AG09319 (cell line): ENCODE data around the gene ANKRD31.
"Not testable (repeated sequence)": the region's sequence is repeated elsewhere in the genome, so short reads cannot be mapped to it uniquely, and the experiment has no call there.

Experiments
- DNase-seq: peaks from one replicate; pipeline ENCODE4 v3.0.0-alpha.2; 2010; ENCODE audit warnings: low read depth; ENCODE audit errors: extremely low read depth
- TF ChIP-seq, protein P1 (sequence below): IDR thresholded peaks from 2 replicates; pipeline ENCODE4 v1.5.1; 2011; ENCODE audit warnings: low read depth, mild to moderate bottlenecking, inconsistent platforms, low read length, moderate library complexity

ANKRD31 gene

DNA sequence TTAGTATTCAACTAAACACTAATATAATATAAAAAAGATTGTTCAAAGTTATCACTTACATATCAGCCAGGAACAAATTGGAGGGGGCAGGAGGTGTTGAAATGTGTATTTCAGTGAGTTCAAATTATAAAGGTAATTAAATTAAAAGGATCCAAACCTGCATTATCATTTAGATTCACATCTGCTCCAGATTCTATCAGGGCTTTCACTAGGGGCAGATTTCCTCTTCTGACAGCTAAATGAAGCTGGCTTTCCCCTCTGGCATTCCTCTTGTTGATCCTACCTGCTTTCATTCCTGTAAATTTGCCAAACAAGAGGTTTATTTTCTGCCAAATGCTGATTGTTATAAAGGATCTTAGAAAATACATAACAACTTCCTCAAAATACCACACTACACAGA lies 98.0 kb downstream of the ANKRD31 start:
- DNase-seq, result no peak
- TF ChIP-seq, protein P1, sequence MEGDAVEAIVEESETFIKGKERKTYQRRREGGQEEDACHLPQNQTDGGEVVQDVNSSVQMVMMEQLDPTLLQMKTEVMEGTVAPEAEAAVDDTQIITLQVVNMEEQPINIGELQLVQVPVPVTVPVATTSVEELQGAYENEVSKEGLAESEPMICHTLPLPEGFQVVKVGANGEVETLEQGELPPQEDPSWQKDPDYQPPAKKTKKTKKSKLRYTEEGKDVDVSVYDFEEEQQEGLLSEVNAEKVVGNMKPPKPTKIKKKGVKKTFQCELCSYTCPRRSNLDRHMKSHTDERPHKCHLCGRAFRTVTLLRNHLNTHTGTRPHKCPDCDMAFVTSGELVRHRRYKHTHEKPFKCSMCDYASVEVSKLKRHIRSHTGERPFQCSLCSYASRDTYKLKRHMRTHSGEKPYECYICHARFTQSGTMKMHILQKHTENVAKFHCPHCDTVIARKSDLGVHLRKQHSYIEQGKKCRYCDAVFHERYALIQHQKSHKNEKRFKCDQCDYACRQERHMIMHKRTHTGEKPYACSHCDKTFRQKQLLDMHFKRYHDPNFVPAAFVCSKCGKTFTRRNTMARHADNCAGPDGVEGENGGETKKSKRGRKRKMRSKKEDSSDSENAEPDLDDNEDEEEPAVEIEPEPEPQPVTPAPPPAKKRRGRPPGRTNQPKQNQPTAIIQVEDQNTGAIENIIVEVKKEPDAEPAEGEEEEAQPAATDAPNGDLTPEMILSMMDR, result no peak

DNA sequence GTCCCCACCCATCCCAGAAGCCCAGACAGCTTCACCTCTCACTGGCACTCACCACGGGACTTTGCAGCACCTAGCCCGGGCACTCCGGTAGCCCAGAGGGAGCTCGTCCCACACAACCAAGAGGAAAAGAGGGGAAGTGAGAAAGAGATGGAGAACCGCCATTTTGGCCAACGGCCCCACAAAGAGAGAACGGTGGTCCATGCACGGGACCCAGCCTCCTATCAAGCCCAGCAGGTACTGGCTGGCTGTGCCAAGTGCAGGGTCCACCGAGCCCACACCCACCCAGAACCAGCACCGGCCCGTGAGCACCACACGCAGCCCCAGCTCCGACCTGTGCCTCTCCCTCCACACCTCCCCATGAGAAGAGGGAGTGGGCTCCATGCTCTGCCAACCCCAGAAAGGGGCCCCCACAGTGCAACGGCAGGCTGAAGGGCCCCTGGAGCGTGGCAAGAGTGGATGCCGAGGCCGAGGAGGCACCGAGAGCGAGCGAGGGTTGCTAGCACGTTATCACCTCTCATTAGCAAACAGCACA lies 105.8 kb downstream of the ANKRD31 start:
- TF ChIP-seq, protein P1, result no peak
- no peak for DNase-seq

DNA sequence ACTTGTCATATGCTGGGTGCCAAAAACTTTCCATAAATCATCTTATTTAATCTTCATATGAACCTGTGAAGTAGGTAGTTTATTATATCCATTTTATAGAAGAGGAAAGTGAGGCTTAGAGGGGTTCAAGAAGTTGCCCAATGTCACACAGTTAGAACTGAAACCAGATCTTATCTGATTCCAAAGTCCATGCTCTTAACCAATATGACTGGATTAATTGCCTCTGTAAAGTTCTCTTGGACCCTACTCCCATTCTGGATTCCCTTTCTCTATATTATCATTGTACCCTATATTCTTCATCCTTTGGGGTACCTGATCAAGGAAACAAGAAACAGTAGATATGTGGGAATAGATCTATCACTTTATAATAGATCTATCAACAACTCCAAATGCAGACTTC lies 119.8 kb downstream of the ANKRD31 start:
- TF ChIP-seq, protein P1, result no peak
- no peak for DNase-seq

DNA sequence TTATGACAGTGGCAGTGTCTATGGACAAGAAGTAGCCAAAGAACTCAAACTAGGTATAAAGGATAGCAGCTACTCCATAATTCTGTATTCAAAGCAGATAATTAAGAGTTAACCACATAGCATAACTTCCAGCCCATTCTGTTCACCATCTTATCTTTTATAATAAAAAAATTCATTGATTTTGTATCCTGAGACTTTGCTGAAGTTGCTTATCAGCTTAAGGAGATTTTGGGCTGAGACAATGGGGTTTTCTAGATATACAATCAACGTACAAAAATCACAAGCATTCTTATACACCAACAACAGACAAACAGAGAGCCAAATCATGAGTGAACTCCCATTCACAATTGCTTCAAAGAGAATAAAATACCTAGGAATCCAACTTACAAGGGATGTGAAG lies 122.4 kb downstream of the ANKRD31 start:
- DNase-seq, result not testable (repeated sequence)

DNA sequence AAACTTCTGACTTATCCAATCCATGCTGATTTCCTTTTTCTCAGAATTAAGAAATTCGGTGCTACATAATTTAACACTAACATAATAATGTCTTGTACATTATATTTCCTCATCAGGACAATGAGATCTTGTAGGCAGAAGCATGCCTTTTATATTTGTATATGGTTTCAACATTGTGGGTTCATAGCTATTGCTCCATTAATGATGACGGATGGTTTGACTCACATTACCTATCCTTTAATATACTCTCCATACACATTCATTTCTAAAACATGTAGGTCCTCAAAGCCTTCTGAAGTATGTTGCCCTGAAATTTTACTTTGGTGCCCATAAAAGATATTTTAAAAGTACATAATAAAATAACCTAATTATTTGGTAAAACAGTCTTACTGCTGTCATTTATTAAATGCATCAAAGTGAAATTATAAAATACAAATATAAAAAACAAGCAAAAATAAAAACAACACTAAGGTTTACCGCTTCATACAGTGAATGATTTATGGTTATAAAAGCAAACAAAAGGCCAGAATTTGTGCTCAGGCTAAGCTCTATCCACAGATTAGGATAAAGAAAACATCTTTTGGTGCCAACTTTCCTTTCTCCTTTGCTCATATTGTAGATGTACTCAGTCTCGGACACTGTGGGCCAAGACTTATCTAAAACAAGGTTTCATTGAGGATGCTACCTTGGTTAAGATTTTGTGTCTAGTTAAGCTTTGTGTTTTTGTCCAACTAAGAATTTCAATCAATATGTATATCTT lies 123.1 kb downstream of the ANKRD31 start:
- no peak for DNase-seq
- TF ChIP-seq, protein P1, result no peak

DNA sequence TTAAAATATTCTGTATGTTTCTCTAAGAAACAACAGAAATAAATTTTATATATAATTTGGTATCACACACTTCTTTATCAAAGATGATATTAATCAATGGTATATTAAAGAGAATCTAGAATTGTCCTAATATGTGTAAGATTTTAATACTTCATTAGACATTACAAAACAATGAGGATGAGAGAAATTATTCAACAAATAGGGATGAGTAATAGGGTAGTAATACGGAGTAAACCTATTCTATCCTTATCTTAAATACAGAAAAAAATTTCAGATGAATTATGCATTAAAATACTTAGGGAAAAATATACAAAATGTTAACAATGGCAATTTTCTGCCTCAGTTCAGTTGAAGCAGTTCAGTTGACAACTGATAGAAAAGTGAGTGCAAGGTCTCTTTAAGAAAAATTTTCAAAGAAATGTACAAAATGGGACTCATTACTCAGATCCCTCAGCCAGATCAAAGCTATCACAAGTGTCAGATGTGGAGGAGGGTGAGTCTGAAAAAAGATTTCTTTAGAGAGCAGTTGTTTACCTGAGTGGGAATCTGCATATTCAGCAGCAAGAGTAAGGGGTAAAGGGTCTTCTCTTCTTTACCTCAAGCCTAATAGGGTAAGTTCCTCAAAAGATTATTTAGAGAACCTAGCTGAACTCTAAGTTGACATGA lies 127.6 kb downstream of the ANKRD31 start:
- DNase-seq, result no peak
- TF ChIP-seq, protein P1, result no peak

DNA sequence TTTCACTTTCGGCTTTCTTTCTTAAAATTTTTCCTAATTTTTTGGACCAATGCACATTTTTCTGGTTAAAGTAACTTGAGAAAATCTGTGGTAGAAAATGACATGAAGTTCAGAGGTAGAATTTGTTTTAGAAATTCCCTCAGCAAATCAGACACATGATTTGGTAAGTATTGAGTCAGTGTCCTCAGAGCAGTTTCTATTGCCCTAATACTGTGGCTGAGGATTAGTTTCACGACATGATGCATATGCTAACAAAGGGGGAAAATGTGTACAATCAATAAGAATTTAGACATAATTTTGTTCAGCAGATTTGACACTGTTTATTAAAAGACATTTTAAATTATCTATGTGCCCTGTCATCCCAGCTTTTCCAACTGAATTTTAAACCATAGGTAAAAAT lies 128.2 kb downstream of the ANKRD31 start:
- no peak for DNase-seq
- TF ChIP-seq, protein P1, result no peak

DNA sequence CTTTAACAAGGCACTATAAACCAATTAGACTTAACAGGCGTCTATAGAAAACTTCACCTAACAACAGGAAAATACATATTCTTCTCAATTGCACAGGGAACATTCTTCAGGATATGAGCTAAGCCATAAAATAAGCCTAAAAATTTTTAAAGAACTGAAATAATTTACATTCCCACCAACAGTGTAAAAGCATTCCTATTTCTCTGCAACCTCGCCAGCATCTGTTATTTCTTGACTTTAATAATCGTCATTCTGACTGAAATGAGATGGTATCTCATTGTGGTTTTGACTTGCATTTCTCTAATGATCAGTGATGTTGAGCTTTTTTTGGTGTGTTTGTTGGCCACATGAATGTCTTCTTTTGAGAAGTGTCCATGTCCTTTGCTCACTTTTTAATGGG lies 140.7 kb downstream of the ANKRD31 start:
- not testable (repeated sequence) for DNase-seq
